GM19324 (cell line): ENCODE data around the gene MAFG.
"Not testable (repeated sequence)": the region's sequence is repeated elsewhere in the genome, so short reads cannot be mapped to it uniquely, and the experiment has no call there.

ENCODE experiments used
- ATAC-seq: cut with Tn5 transposase; IDR thresholded peaks from one replicate; pipeline ENCODE4 v1.9.1; 2021; ENCODE audit warnings: mild to moderate bottlenecking, moderate library complexity; ENCODE audit not compliant: unreplicated experiment, low FRiP score

MAFG gene

DNA sequence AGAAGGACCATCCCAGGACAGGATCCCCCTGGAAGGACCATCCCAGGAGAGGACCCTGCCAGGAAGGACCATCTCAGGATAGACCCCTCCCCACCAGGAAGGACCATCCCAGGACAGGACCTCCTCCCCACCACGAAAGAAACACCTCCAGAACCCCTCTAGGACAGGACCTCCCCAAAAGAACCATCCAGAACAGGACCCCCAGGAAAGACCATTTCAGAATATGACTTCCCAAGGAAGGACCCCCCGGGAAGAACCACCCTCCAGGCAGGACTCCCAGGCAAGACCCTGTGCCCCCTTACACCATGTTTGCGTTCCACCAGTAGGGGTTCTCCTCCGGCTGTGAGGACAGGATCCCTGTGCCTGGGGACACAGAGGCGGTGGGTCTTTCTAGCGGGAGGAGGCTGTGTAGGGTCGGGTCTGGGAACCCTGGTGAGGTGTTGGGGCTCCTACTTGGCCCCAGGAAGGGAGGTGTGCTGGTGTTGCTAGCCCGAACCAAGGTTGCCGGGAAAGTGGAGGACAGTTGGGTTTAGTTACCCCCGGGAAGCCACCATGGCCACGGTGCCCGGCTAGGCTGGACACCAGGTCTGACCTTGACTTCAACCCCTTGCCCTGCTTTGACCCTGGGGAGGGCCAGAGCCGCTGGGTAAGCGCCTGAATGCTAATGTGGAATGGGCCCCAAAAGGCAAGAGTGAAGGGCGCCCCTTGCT is 31.3 kb upstream of the MAFG start:
- no peak for ATAC-seq

DNA sequence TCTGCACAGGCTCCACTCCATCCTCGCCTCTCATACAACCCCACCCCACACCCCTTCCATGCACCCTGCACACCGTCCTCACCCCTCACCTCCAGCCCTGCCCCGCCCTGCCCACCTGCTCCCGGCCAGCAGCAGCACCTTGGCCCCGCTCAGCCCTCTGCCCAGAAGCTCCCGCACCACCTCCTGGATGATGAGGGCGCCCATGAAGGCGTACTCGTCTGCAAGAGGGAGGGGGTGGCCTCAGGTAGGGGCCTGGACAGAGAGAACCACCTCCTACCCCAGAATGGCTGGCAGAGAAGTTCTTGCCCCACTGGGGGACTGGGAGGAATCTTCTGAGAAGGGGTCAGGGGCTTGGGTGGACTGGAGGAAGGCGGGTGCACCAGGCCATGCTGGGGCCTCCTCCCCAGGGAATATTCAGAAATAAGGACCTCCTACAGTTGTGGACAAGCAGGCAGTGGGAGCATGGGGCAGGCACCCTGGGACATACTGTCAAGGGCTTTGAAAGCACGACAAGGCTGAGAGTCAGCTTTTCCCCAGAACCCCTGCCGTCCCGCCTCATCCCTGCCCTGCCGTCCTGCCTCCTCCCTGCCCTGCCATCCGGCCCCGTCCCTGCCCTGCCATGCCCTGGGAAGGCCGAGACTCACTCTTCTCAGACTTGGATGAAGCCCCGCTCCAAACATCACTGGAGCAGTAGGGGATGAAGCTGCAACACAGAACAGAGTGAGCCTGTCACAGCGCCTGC is 30.3 kb upstream of the MAFG start:
- ATAC-seq, result no peak

DNA sequence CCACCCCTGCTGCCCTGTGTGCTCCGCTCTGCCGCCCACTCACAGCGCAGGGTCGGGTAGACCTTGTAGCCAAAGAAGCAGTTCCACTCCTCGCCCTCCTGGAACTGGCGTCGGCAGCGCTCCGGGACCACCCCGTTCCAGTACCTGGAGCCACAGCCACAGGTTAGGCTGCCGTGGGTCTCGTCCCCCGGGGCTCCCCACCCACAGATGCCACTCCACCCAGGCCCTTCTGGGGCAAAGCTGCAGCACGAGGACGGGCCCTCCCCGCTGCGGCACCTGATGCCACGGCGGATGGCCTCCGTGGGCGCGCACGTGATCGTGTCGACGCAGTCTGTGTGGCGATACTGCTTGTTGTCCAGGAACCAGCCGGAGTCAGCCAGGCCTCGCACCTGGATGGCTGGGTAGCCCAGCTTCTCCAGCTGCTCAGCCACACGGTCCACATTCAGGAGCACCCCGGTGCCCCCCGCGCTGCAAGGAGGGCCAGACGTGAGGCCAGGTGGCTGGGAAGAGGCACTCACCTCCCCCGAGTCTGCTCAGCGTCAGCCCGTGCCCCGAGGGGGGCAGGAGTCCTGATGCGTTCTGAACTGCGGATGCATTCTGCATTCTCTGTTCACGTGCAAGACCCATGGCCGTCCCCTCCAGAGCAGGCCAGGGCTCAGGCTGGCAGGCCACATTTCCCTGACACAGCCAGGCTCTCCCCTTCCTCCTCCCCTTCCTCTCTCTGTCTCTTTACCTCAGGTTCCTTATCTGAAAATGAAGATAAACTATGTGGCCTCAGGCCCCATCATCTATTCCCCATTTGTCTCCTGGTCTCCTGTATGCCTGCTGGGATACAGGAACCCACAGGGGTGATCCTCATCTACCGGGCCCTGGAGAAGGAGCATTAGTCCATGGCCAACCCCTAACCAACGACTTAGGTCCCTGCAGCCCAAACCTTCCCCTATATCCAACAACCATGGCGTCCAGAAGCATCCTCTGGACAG is 29.4 kb upstream of the MAFG start:
- ATAC-seq, result no peak

DNA sequence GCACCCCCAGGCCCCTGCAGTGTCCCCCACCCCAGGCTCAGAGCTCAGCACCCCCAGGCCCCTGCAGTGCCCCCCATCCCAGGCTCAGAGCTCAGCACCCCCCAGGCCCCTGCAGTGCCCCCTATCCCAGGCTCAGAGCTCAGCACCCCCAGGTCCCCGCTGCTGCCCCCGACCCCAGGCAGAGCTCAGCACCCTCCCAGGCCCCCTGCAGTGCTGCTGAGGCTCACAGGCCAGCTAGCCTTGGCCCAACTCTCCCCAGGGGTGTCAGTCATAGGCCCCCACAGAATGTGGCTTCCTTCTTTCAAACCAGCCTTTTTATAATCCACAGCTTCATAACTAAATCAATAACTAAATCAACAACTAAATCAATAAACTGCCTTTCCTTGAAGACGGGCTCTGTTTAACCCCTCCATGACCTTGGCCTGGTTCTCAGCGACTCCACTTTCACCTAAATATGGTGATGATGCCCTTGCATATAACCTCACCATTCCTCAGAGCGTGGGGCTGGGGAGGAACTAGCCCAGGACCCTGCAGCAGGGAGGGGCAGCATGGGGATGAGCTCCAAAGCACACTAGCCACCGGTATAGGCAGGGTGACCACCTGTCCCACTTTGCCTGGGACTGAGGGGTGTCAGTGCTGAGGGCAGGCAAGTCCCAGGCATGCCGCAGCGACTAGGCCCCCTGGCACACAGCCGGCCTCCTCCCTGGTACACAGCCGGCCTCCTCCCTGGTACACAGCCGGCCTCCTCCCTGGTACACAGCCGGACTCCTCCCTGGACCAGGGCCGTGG is 28.4 kb upstream of the MAFG start:
- ATAC-seq, result no peak

DNA sequence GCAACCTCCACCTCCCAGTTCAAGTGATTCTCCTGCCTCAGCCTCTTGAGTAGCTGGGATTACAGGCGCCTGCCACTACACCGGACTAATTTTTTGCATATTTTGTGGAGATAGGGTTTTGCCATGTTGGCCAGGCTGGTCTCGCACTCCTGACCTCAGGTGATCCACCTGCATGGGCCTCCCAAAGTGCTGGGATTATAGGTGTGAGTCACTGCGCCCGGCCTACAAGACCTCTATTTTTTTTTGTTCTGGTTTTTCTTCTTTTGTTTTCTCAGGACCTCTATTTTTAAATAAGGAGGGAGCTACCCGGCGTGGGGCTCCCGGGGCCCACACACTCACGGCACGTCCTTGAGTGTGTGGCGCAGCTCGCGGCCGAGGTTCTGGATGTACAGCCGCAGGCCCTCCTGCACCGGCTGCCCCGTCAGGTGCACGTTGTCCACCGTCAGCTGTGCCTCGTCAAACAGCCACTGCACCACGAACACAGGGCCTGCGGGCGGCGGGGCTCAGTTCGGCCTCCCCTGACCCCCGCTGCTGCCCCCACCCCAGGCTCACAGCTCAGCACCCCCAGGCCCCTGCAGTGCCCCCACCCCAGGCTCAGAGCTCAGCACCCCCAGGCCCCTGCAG is 27.6 kb upstream of the MAFG start:
- no peak for ATAC-seq

DNA sequence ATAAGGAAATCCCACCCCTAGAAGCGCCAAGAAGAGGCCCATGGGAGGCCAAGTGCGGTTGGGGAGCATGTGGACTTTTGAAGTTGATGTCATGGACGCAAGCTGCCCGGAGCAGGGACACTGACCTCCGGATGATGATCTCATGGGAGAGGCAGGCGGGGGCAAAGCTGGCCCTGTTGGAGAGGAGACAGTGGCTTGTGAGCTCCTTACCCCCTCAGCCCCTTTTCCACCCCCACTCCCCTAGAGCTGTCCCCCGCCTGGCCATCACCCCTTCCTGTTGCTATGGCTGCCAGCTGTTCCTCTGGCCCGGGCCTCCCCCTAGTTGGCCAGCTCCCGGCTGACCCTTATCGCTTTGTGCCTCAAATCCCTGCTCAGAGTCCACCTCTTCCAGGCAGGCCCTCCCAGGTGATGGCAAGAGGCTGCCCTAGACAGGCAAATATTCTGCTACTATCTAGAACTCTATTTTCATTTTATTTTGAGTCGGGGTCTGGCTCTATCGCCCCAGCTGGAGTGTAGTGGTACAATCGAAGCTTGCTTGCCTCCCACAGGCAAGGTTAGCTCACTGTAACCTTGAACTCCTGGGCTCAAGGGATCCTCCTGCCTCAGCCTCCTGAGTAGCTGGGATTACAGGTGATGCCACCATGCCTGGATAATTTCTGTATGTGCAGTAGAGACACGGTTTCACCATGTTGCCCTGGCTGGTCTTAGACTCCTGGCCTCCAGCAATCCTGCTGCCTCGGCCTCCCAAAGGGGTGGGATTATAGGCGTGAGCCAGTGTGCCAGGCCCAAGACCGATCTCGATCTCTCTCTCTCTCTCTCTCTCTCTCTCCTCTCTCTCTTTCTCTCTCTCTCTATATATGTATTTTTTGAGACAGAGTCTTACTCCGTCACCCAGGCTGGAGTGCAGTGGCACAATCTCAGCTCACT is 26.9 kb upstream of the MAFG start:
- ATAC-seq, result no peak

DNA sequence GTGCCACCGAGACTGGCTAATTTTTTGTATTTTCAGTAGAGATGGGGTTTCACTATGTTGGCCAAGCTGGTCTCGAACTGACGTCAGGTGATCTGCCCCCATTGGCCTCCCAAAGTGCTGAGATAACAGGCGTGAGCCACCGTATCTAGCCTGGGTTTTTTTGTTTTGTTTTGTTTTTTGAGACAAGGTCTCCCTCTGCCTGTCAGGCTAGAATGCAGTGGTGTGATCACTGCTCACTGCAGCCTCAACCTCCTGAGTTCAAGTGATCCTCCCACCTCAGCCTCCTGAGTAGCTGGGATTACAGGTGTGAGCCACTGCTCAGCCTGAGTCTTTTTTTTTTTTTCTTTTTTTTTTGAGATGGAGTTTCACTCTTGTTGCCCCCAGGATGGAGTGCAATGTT is 25.9 kb upstream of the MAFG start:
- not testable (repeated sequence) for ATAC-seq

DNA sequence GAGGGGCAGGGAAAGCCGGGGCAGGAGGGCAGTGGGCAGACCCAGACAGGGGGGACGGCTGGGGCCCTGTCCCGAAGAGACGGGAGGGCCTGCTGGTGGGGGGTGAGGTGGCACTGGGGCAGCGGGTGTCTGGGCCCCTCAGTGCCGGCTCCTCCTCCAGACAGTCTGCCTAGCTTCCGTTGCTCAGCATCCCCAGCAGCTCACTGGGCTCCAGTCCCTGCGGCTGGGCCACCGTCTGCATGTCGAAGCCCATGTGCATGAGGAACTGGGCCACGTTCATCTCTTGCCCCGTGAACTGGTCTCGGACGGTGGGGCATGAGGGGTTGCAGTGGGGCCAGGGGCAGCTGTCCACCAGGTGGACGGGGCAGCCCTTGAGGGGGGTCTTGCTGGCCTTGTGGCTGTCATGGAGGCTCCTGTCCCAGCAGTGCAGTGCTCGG is 25.3 kb upstream of the MAFG start:
- no peak for ATAC-seq

DNA sequence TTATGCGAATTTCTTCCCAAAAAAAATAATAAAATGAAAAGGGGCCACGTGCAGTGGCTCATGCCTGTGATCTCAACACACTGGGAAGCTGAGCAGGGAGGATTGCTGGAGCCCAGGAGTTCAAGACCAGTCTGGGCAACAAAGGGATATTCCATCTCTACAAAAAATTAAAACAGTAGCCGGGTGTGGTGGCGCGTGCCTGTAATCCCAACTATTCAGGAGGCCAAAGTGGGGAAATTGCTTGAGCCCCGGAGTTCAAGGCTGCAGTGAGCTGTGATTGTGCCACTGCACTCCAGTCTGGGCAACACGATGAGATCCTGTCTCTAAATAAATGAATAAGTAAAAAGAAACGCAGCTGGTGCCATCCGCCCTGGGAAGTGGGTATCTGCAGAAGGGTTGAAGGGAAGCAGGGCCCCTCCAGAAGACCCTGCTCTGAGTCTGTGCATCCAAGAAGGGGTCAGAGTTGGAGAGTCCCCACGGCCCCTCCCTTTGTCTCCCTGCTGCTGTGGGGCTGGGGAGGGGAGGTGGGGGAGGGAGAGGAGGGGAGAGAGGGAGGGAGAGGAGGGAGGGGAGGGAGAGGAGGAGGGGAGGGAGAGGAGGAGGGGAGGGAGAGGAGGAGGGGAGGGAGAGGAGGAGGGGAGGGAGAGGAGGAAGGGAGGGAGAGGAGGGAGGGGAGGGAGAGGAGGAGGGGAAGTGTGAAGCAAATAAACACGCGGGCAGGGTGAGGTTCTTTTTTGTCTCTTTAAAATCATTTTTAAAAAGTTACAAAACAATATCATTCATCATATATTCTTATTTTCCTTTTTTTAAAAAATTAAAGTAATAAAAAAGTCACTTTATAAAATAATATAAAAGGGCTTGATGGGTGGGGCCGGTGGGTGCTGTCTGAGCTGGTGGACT is 24.5 kb upstream of the MAFG start:
- no peak for ATAC-seq

DNA sequence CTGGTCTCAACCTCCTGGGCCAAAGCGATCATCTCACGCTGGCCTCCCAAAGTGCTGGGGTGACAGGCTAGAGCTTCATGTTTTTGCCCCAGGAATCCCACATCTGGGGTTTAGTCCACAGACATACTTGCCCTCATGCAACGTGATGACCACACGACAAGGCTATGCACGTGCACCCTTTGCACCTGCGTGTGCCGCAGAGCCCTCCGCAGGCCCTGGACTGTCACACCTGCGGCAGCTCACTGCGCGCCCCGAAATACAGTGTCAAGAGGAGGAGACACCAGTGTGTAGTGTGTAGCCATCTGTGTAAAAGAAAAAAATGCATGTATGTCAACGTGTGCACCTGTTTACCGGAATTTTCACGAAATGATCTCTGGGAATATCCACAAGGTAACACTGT is 23.0 kb upstream of the MAFG start:
- ATAC-seq, result no peak

DNA sequence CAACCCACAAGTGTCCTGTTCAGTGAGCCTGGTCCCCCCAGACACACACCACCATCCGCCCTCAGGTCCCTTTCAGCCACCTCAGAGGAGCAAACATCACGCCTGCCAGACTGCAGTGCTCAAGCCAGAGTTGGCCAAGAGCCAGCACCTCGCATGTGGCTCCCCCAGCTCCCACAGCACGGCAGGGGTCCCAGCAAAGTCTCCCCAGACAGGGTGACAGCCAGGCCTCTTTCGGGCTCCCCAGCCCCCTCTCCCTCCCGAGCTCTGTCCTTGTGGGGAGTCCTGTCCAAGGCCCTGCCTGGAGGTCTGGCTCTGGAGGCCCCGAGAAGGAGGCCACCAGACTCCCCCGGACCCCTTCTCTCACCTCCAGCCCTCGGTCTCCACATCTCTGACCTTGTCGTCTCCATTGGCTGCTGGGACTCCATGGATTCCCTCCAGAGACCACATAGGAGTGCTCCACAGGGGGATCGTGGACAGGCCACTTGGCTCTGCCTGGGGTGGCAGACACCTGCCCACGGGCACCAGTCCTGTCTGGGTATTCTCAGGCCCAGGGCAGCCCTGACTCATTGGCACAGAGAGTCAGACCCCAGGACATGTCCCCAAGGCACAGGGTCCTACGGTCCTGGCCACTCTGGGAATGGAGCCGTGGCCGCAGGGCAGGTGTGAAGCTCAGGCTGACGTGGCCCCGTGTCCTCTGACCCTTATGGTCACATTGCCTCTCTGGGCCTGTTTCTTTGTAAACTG is 21.3 kb upstream of the MAFG start:
- ATAC-seq, result no peak

DNA sequence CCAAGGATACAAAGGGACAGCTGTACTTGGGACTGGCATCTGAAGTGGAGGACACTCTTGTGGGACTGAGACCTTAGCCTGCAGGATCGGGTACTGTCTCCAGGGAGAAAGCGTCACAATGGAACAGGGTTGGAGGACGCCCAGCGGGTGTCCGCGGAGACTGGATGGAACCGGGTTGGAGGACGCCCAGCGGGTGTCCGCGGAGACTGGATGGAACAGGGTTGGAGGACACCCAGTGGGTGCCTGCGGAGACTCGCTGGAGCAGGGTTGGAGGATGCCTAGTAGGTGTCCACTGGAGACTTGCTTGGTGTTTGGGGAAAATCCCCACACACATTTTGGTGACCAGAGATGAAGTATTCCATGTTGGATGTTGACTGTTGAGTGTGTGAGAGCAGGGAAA is 19.7 kb upstream of the MAFG start, which contains the start of gene MYADML2:
MYADML2 (minus strand) TSS at position 45 of the 400 bp plus-strand sequence. CDS start 5,492 bp downstream, outside the sequence.
- ATAC-seq, result no peak

DNA sequence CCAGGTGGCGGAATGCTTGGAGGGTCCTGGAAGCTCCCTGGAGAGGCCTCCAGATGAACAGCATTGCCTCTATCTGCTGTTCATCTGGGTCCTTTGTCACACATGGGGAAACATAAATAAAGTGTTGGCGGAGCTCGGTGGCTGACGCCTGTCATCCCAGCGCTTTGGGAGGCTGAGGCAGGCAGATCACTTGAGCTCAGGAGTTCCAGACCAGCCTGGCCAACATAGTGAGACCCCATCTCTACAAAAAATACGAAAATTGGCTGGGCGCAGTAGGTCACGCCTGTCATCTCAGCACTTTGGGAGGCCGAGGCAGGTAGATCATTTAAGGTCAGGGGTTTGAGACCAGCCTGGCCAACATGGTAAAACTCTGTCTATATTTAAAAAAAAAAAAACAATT is 17.3 kb upstream of the MAFG start:
- ATAC-seq, result no peak

DNA sequence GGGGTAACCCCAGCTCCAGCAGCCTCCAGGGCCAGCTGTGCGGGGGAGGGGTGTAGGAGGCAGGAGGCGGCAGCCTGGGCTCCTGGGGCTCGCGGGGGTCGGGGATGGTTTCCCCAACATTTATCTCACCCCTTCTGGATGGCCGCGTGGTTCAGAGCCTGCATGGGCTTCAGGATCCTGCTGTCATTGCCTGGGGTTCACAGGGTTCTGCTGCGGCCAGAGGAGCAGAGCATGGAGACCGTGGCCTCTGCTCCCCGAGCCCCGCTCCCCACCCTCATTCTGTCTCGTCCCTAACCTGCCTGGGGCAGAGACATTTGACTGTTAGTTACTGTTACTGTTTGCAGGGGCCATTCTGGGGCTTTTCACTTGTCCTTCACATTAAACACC is 14.6 kb upstream of the MAFG start:
- ATAC-seq, result no peak

DNA sequence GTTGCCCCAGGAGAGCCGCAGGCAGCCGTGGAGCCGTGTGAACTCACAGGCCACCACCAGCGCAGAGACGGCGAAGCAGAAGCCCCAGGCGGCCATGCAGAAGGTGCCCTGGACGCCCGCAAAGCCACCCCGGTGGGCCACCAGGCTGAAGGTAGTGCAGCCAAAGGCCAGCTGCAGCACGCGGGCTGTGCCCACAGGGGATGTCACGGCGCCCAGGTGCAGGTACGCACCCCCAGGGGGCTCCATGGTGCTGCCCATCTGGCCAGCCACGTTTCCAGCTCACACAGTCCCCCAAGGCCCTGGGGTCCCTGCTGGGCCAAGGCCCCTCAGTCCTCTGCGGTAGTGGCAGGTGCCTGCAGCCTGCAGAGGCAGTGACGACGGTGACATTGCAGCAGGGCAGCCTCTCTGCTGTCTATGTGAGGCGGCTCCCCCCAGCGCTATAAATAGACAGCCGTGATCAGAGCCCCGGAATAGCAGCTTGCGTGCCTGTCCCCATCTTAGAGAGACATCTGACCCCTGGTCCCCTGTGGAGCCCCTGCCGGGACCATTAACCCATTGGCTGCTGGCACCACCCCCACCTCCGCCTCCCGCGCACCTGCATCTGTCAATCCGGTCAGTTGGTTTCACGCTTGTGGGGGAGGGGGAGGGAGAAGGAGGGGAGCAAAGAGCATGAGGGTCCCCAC is 14.1 kb upstream of the MAFG start:
- no peak for ATAC-seq
